GM12892 (cell line): ENCODE data around the gene ICE1.

Experiments used
- POLR2A ChIP-seq: IDR thresholded peaks from 2 replicates; pipeline ENCODE4 v1.6.1; 2011; ENCODE audit warnings: low read depth, low read length, control low read depth
- POLR2AphosphoS5 ChIP-seq: IDR thresholded peaks from 2 replicates; pipeline ENCODE4 v1.6.1; 2011; ENCODE audit warnings: low read depth, low read length, control low read depth
- TAF1 ChIP-seq: IDR thresholded peaks from 2 replicates; pipeline ENCODE4 v1.6.1; 2011; ENCODE audit warnings: low read depth, mild to moderate bottlenecking, control low read depth, low read length, borderline replicate concordance

DNA sequence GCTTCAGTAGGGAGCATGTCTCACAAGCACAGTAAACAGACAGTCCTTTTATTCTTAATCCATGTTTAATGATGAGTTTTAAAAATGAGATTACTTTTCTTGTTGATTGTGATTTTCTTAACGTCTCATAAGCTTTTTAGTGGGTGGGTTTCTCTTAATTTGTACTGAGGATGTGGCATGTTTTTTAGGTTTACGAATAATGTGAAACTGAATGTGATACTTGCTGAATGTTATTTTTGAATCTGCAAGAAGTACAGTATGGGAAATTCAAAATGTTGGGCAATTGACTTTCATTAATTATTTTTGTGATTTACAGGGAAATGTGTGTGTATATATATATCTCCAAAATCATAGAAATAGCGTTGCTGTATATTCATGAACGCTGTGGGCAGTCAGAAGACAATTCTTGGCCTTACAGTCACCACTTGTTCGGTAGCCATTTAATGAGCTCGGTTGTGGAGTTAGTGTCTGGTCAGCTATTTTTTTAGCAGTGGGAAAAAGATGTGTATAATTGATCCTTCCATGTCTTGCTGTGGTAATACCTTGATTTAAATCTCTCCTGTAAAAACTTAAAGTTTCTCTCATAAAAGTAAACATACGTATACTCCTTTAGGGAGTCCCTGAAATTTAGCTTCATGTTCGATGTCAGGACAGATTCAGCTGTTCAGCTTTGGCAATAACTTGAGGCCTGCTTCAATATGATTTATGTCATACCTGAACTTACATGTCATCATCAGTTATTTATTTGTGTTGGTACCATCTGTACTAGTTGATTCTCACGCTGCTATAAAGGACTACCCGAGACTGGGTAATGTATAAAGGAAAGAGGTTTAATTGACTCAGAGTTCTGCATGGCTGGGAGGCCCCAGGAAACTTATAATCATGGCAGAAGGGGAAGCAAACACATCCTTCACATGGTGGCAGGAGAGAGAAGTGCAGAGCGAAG is 15.0 kb downstream of the ICE1 start:
- TF ChIP-seq POLR2A: no peak
- TF ChIP-seq TAF1: no peak
- no peak for TF ChIP-seq POLR2AphosphoS5
